HG02763 (cell line): ENCODE data around the gene ASTL.

ENCODE experiments used
- ATAC-seq: cut with Tn5 transposase; IDR thresholded peaks from one replicate; pipeline ENCODE4 v1.9.1; 2021; ENCODE audit warnings: mild to moderate bottlenecking, moderate library complexity; ENCODE audit not compliant: unreplicated experiment

The ASTL gene

GRCh38 chr2:96159084-96159830 lies 21.0 kb upstream of the ASTL start:
- ATAC-seq = no peak

- ATAC-seq = no peak
These were observed 20.2 kb upstream of the ASTL start for GRCh38 chr2:96158554-96158940.

- peak; percentile 50 for ATAC-seq
These were observed 19.6 kb upstream of the ASTL start for GRCh38 chr2:96157649-96158553.

- ATAC-seq = peak; percentile 31
These were observed 18.8 kb upstream of the ASTL start for GRCh38 chr2:96156926-96157648.

GRCh38 chr2:96156011-96156820 lies 17.9 kb upstream of the ASTL start:
- no peak for ATAC-seq

GRCh38 chr2:96154506-96155380 lies 16.4 kb upstream of the ASTL start:
- no peak for ATAC-seq

- no peak for ATAC-seq
These were observed 15.7 kb upstream of the ASTL start for GRCh38 chr2:96153991-96154431.

GRCh38 chr2:96153291-96153713 lies 15.0 kb upstream of the ASTL start:
- ATAC-seq = no peak

- ATAC-seq = no peak
These were observed 14.2 kb upstream of the ASTL start for GRCh38 chr2:96152304-96153161.

GRCh38 chr2:96151595-96152303 lies 13.4 kb upstream of the ASTL start:
- ATAC-seq = no peak

- ATAC-seq = no peak
These were observed 12.7 kb upstream of the ASTL start for GRCh38 chr2:96150791-96151594.

GRCh38 chr2:96150007-96150640 lies 11.8 kb upstream of the ASTL start:
- ATAC-seq = no peak

- peak; percentile 35 for ATAC-seq
These were observed 10.3 kb upstream of the ASTL start for GRCh38 chr2:96148410-96149217.

GRCh38 chr2:96147593-96148201 lies 9.4 kb upstream of the ASTL start:
- no peak for ATAC-seq

- no peak for ATAC-seq
These were observed 8.7 kb upstream of the ASTL start for GRCh38 chr2:96146881-96147592.
